Right hindlimb (tissue), 1 donor: ENCODE data around the gene ATF7IP2.
"Not testable (repeated sequence)": the region's sequence is repeated elsewhere in the genome, so short reads cannot be mapped to it uniquely, and the experiment has no call there.

Experiments
- DNase-seq: peaks from one replicate; pipeline ENCODE4 v3.0.0-alpha.2; 2018

Gene ATF7IP2

DNA sequence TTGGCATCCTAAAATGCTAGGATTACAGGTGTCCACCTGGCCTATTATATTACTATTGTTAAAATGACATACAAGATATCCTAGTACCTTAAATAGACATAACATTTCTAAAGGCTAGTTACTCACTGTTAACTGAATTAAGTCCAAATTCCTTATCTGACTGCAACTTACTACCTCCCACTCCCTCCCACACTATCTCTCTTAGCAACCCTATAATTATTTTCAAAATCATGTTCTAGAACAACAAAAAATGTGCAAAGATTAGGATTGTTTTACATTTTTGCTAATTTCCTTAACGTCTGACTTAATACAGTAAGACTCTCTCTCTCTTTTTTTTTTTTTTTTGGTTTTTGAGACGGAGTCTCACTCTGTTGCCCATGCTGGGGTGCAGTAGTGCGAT is 2.2 kb upstream of the ATF7IP2 start:
- DNase-seq, result no peak

DNA sequence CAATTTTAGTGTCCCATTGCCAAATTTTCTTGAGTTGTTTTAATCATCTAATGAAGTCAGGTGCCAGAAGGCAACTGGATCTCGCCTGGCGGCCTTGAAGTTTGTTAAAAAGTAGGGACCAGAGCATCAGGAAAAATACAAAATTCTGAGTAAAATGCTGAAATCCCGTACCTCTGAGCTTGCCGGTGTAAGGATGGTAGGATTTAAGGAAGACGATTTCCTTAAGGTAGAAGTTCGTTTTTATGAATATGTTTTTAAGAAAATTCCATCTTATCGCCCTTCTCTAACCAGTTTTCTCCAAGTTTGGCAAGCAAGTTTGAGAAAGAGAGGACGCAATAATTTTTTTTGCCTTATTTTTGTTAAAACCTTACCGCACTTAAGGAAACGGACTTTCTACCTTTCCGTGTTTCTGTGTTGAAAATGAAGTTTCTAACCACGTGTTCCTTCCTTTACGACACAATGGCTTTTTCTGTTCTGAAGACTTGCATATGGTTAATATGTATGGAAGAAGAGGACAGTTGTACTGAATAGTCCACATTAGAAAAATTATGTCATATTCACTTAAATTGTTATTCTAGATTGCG is 748 bp downstream of the ATF7IP2 start:
- DNase-seq, result no peak

DNA sequence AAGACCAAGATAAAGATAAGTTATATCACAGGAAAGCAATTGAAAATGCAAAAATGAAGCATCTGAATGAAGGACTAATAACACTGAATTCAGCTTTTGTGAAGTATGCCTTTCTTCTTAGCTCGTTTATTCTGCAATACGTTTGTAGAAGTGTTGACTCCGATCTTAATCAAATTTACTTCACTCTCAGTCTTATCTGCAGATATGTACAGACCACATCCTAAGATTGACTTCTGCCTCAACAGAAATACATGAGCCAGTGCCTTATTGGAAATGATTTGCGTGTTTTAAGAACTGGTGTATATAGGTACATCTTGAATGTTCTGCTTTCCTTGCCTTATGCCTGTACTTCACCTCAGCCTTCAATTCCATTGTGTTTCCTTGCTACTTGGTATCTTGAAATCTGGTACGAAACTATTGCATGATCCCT is 1.3 kb downstream of the ATF7IP2 start:
- no peak for DNase-seq

DNA sequence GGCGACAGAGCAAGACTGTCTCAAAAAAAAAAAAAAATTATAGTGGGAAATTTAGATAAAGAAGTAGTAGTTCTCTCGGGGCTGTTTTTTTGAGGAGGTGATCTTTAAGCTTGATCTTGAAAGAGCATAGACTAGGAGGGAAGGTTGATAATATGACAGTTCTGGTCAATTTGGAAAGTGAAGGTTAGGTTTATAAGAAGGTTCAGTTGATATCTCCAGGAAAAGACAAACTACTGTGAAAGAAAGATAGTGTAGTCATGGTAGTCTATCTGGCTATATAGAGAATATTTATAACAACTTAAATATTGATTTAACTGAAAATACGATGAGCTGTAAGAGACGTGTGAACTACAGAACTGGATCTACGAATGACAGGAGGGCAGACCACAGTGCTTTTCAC is 3.1 kb downstream of the ATF7IP2 start:
- DNase-seq, result no peak

DNA sequence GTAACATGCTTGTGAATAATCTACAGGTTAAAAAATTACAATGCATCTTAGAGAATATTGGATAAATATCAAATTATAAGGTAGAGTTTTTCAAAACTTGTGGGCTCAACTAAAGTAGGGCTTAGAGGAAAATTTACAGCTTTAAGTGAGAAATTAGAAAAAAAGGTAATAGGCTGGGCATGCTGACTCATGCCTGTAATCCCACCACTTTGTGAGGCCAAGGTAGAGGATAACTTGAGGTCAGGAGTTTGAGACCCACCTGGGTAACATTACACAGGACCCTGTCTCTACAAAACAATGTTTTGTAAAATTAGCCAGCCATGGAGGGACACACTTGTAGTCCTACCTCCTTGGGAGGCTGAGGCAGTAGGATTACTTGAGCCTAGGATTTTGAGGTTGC is 4.5 kb downstream of the ATF7IP2 start:
- DNase-seq, result no peak

DNA sequence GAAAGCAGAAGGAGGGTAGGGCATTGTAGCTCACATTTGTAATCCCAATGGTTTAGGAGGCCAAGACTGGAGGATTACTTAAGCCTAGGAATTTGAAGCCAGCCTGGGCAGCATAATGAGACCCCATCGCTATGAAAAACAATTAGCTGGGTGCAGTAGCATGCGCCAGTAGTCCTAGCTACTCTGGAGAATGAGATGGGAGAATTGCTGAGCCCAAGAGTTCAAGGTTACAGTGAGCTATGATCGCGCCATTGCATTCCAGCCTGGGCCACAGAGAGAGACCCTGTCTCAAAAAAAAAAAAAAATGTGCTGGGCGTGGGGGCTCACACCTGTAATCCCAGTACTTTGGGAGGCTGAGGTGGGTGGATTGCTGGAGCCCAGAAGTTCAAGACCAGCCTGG is 5.0 kb downstream of the ATF7IP2 start:
- DNase-seq, result no peak

DNA sequence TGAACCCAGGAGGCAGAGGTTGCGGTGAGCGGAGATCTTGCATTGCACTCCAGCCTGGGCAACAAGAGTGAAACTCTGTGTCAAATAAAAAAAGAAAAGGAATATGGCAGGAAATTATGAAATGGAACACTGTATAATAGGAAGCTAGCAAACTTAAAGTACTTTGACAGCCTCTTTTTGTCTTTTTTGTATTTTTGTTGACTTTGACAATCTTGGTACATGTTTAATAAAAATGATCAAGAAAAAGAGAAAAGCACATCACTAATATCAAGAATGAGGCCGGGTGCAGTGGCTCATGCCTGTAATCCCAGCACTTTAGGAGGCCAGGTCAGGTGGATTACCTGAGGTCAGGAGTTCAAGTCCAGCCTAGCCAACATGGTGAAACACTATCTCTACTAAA is 5.5 kb downstream of the ATF7IP2 start:
- no peak for DNase-seq

DNA sequence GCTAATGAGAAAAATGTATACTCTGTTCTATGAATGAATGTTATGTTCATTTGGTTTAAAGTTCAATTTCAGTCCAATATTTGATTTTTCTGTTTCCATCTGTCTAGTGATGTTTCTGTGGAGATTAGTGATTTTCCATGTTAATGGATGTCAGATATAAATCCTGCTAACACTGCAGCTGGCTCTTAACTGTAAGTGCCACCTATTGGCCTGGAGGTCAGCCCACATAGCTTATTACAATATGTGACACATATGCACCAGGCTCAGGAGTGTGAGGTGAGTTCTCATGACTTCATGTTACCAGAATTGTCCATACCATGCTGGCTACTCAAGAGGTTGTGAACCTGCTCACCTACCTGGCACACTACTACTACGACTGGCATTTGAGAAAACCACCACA is 17.1 kb downstream of the ATF7IP2 start:
- no peak for DNase-seq

DNA sequence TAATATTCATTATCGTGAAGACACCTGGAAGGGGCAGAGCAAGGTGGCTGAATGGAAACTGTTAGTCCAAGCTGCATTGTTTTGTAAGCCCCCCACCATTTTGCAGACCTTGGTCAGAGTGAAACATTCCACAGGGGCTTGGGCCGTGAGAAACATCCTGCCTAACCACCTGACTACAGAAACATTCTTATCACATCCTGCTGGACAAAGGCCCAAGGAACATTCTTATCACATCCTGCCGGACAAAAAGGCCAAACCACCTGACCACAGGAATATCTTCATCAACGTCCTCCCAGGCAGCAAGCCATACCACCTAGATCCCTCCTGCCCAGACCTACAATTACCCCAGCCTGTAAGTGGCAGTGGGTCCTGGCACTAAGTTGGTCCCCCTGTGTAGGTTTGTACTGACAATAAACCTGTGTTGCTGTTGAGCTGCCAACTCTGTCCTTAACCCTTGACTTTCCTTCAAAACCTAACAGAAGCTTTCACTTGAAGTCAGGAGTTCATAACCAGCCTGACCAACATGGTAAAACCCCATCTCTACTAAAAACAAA is 19.6 kb downstream of the ATF7IP2 start:
- no peak for DNase-seq

DNA sequence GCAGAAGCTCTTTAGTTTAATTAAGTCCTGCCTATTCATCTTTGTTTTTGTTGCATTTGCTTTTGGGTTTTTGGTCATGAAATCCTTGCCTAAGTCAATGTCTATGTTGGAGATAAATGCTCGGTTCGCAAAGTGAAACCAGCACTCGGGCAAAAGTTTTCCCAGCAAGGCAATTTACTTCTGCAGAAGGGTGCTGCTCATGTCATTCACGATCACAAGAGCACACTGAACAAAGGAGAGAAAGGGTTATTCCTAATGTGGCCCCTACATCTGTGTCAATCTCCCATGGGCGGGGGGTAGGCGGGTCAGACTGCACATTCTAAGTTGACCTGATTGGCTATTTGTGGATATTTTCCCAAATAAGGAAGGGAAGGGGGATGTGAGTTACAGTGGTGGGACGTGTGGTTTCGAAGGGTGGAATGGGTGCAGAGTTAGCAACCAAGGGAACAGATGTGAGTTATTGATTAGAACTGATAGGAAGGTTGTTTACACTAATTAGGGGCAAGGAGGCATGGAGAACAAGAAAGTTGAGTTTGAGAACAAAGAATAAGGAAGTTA is 23.0 kb downstream of the ATF7IP2 start:
- DNase-seq, result no peak

DNA sequence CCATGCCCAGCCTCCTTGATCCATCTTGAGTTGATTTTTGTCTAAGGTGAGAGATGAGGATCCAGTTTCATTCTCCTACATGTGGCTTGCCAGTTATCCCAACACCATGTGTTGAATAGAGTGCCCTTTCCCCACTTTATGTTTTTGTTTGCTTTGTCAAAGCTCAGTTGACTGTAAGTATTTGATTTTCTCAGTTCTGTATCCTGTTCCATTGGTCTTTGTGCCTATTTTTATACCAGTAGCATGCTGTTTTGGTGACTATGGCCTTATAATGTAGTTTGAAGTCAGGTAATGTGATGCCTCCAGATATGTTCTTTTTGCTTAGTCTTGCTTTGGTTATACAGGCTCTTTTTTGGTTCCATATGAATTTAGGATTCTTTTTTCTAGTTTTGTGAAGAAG is 23.9 kb downstream of the ATF7IP2 start:
- DNase-seq, result not testable (repeated sequence)

DNA sequence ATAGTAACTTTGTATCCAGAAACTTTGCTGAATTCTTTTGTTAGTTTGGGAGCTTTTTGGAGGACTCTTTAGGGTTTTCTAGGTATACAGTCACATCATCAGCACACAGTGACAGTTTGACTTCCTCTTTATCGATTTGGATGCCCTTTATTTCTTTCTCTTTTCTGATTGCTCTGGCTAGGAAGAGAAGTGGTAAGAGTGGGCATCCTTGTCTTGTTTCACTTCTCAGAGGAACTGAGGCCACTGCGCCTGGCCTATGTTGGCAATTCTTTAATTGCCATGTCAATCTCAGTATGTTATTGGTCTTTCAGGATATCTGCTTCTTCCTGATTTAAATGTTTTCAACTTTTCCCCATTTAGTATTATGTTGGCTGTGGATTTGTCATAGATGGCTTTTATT is 24.6 kb downstream of the ATF7IP2 start:
- DNase-seq, result no peak

DNA sequence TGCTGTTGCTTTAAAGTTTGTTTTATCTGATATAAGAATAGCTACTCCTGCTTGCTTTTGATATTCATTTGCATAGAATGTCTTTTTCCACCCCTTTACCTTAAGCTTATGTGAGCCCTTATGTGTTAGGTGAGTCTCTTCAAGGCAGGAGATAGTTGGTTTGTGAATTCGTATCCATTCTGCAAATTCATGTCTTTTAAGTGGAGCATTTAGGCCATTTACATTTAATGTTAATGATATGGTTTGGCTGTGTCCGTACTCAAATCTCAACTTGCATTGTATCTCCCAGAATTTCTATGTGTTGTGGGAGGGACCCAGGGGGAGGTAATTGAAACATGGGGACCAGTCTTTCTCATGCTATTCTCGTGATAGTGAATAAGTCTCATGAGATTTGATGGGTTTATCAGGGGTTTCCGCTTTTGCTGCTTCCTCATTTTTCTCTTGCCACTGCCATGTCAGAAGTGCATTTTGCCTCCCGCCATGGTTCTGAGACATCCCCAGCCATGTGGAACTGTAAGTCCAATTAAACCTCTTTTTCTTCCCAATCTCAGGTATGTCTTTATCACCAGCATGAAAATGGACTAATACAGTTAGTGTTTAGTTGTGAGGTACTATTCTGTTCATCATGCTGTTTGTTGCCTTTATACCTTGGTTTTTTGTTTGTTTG is 27.2 kb downstream of the ATF7IP2 start:
- DNase-seq, result no peak

DNA sequence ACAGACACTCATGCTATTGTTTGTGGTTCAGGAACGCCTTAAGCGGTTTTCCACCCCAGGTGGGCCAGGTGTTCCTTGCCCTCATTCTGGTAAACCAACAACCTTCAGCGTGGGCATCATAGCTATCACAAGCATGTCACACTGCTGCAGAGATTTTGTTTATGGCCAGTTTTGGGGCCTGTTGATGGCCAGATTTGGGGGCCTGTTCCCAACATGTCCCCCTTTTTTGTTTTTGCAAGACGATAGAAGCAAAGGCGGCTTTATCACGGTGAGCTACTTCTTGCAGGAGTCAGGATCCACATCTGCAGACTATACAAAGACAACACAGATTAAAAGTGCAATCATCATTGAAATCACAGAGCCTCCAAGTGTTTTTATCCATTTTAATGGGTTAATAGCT is 32.3 kb downstream of the ATF7IP2 start:
- not testable (repeated sequence) for DNase-seq

DNA sequence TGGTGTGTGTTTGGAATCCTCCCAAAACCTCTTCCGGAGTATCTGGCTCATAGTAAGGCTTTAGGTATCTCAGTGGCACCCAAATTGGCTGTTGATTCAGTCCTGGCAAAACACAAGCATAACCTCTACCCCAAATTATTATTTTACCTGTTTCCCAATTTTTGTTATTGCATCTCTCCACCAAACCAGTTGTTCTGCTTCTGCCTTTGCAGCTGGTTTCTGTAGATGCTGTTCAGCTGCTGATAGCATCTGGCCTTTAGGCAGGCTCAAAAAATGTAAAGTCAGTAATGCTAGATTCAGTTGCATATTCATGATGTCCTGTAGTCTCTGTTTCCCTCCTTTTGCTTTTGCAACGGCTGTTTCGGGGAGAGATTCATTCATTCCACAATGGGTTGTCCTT is 33.8 kb downstream of the ATF7IP2 start:
- DNase-seq, result no peak

DNA sequence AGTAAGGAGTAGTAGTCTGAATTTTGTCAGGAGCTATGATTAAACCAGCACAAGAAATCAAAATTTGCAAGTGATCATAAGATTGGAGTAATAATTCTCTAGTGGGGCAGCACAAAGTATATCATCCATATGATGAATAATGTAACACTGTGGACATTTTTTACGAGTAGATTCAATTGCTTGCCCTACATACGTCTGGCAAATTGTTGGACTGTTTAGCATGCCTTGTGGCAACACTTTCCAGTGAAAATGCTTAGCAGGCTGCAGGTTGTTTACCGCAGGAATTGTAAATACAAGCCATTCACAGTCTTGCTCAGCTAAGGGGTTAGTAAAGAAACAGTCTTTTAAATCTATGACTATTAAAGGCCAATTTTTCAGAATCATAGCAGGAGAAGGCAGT is 35.7 kb downstream of the ATF7IP2 start:
- no peak for DNase-seq

DNA sequence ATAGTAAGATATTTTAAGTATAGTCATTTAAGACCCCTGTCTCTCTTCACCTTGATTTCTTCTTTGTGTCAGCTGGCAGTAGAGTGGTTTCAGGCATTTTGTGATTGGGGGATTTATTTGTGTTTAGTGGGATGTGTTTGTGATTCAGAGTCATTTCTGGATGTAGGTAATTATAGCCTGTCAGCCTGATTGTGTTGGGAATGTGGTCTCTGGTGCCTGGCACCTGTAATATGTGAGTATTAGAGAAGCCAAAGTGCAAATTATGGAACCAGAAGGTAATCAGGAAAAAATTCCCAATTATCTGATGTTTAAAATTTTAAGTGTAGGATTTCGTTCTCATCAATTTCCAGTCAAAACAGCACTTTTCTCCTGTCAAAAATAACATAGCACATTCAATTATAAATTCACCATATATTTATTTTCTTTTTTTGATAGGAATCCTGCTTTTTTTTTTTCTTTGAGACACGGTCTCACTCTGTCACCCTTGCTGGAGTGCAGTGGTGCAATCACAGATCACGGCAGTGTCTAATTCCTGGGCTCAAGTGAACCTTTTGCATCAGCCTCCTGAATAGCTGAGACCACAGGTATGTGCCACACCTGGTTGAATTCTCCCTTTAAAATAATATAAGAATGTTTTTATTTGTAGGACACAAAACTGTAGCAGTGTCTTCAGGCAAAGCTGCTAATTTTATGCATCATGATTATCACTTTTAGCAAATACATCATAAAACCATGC is 42.7 kb downstream of the ATF7IP2 start:
- DNase-seq, result no peak

DNA sequence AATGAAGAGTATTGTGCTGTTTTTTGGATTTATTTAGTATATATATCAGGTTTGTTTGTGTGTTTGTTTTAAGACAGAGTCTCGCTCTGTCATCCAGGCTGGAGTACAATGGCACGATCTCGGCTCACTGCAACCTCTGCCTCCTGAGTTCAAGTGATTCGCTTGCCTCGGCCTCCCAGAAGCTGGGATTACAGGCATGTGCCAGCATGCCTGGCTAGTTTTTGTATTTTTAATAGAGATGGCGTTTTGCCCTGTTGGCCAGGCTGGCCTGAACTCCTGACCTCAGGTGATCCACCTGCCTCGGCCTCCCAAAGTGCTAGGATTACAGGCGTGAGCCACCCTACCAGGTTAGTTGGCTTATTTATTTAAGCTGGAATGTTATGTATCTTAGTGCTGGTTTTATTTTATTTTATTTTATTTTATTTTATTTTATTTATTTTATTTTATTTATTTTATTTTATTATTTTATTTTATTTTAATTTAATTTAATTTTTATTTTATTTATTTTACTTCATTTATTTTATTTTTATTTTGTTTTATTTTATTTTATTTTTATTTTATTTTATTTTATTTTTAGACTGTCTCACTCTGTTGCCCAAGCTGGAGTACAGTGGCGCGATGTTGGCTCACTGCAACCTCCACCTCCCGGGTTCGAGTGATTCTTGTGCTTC is 43.6 kb downstream of the ATF7IP2 start:
- not testable (repeated sequence) for DNase-seq

DNA sequence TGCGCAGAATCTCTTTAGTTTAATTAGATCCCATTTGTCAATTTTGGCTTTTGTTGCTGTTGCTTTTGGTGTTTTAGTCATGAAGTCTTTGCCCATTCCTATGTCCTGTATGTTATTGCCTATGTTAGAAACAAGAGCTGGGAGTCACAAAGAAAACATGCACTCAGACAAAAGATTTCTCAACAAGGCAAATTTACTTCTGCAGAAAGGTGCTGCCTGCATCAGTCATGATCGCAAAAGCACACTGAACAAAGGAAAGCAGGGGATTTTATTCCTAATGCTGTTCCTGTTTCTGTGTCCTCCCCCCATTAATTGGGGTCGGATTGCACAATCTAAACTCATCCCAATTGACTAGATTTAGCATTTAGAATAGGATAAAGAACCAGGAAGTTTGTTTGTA is 55.9 kb downstream of the ATF7IP2 start:
- DNase-seq, result no peak

DNA sequence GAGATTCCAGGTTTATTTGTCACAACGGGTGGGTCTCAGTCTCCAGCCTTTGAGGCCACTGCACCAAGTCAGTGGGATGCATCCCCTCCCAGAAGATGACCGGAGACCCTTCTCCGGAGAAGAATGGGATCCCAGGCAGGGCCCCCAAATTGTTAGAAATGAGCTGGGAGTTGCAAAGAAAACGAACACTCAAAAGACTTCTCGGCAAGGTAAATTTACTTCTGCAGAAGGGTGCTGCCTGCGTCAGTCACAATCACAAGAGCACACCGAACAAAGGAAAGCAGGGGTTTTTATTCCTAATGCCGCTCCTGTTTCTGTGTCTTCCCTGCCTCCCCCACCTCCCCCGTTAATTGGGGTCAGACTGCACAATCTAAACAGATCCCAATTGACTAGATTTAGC is 61.4 kb downstream of the ATF7IP2 start:
- DNase-seq, result no peak

DNA sequence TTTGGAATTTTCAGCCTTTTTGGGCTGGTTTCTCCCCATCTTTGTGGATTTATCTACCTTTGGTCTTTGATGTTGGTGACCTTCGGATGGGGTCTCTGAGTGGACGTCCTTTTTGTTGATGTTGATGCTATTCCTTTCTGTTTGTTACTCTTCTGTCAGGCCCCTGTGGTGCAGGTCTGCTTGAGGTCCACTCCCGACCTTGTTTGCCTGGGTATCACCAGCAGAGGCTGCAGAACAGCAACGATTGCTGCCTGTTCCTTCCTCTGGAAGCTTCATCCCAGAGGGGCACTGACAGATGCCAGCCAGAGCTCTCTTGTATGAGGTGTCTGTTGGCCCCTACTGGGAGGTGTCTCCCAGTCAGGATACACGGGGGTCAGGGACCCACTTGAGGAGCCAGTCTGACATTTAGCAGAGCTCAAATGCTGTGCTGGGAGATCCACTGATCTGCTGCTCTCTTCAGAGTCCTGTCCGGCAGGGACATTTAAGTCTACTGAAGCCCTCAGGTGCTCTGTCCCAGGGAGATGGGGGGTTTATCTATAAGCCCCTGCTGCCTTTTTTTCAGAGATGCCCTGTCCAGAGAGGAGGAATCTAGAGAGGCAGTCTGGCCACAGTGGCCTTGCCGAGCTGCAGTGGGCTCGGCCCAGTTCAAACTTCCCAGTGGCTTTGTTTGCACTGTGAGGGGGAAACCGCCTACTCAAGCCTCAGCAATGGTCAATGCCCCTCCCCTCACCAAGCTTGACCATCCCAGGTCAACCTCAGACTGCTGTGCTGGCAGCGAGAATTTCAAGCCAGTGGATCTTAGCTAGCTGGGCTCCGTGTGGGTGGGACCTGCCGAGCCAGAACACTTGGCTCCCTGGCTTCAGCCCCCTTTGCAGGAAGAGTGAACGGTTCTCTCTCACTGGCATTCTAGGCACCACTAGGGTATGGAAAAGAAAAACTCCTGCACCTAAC is 66.6 kb downstream of the ATF7IP2 start:
- DNase-seq, result not testable (repeated sequence)

DNA sequence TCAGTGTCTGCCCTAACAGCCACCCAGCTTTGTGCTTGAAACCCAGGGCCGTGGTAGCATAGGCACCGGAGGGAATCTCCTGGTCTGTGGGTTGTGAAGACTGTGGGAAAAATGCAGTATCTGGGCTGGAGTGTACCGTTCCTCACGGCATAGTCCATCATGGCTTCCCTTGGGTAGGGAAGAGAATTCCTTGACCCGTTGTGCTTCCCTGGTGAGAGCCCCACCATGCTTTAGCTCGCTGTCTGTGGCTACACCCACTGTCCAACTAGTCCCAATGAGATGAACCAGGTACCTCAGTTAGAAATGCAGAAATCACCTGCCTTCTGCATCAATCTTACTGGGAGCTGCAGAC is 67.3 kb downstream of the ATF7IP2 start:
- DNase-seq, result no peak
